Tibial nerve (tissue), 4 donors: ENCODE measurements around the gene NEB.

Source experiments
- CTCF ChIP-seq, 5 experiments: fragments of 200-600 bp in 3 of 5; fragments of 450-650 bp in 2 of 5; sonication (generic) in 3 of 5; IDR thresholded peaks; one replicate each; pipeline ENCODE4 v1.5.1; 2016 to 2019; ENCODE audit warnings: antibody characterized with exemption in 5 of 5, mild to moderate bottlenecking in 3 of 5, moderate library complexity in 2 of 5
- EP300 ChIP-seq, 2 donors: sonication (generic); formaldehyde crosslinking; IDR thresholded peaks; one replicate each; pipeline ENCODE4 v1.6.1; 2017; ENCODE audit warnings: antibody characterized with exemption in 2 of 2, mild to moderate bottlenecking in 1 of 2
- POLR2A ChIP-seq, 2 donors: fragments of 450-650 bp; IDR thresholded peaks; one replicate each; pipeline ENCODE4 v1.6.1; 2017; ENCODE audit warnings: antibody characterized with exemption in 2 of 2, mild to moderate bottlenecking in 2 of 2, moderate library complexity in 2 of 2

GRCh38 chr2:151673016-151673415 lies 61.3 kb downstream of the NEB start:
- TF ChIP-seq CTCF (IDR thresholded peaks at IDR 0.05) (no peak), POLR2A (IDR thresholded peaks at IDR 0.05) (no peak), EP300 (IDR thresholded peaks at IDR 0.05) (no peak)
